NCI-H2171 treated with DMSO at 0.1 percent for 48 hours (cell line): ENCODE measurements around the gene RAB28.

Experiments
- DNase-seq: peaks from one replicate; lab custom pipeline; 2025; lab: John Stamatoyannopoulos, UW

RAB28 gene

DNA sequence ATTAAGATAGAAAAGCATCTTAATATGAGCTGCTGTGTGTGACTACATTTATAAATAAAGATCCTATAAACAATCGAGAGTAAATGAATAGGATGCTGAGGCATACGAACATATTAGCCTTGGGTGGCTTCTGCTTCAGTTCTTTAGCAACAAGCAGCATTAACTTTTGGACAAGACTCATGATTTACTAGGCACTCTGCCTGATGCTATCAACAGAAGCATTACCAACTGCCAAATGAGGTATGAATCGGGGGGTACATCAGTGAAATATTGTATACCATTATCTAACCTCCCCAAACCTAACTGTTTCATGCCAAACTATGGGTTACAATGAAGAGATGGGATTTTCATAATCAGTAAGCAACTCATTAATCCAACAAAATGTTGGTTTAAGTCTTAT lies 113.1 kb downstream of the RAB28 start:
- no peak for DNase-seq

DNA sequence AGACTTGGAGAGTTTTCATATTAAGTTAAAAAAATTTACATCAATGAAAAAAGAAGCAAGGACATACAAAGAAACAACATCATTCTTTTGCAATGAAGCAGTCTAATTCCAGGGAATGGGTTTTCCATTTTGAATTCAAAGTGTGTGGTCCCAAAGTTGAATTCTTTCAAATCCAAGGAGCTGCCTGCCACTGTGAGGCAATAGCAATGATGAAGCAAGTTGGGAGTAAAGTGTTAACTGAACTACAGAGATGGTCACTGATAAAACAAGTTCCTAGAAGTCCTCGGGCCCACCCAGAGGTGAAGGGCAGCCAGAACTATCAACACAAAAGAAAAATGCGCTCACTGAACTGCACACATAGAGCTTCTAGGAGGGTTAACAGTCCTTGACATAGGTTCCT lies 115.9 kb downstream of the RAB28 start:
- no peak for DNase-seq

GRCh38 chr4:13367691-13368090 lies 116.4 kb downstream of the RAB28 start:
- DNase-seq: no peak

GRCh38 chr4:13367244-13367643 lies 116.9 kb downstream of the RAB28 start:
- no peak for DNase-seq

DNA sequence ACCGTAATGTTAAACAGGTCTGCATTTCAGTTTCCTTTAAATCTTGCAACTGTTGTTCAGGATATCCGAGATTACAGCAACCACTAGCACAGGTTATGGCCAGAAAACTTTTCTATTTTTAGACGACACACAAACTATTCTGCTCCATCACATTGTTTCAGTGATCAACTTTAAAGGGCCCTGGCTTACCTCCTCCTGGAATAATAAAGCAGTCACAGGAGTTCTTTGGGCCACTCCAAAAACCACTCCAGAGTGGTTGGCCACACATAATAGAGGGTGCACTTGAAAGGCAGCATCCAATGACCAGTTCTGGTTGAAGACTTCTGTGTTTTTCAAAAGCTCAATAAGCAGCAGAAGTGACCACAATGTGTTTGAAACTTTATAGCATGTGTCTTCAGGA lies 118.9 kb downstream of the RAB28 start:
- no peak for DNase-seq

GRCh38 chr4:13364653-13365052 lies 119.5 kb downstream of the RAB28 start:
- no peak for DNase-seq

DNA sequence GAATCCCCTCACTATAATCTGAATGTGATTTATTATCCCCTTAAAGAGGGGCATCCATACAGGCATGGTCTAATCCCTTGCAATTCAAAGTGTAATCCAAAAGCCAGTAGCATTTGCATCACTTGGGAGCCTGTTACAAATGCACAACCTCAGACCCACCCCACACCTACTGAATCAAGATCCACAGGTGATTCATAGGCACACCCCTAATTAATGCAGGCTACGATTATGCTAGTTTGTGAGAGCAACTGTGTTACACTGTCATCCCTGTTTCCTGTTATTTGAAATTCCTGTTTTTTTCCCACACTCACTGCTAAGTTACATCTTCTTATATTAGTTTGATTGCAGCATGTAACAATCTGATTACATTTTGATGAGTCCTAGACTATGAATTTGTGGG lies 120.0 kb downstream of the RAB28 start:
- DNase-seq: no peak

DNA sequence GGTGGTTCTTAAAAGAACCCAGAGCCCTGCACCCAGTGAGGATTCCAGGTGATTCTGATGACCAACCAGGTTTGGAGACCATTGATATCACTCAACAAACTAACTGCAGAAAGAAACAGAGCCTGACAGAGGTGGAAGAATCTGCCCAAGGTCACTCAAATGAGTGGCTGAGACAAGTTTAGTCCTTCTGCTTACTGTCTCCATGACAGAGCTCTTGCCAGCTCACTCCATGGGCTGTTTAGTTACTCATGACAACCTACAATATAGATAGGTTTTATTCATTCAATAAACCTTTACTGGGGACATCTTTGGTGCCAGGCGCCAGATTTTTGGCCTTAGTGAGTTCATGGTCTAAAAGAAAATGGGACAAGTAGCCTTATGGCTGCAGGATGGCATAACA lies 124.3 kb downstream of the RAB28 start:
- no peak for DNase-seq

- DNase-seq: no peak
These were observed 128.8 kb downstream of the RAB28 start for GRCh38 chr4:13355111-13355880.

- no peak for DNase-seq
These were observed 135.0 kb downstream of the RAB28 start for GRCh38 chr4:13349096-13349495.

- DNase-seq: no peak
These were observed 135.9 kb downstream of the RAB28 start for GRCh38 chr4:13348216-13348615.

DNA sequence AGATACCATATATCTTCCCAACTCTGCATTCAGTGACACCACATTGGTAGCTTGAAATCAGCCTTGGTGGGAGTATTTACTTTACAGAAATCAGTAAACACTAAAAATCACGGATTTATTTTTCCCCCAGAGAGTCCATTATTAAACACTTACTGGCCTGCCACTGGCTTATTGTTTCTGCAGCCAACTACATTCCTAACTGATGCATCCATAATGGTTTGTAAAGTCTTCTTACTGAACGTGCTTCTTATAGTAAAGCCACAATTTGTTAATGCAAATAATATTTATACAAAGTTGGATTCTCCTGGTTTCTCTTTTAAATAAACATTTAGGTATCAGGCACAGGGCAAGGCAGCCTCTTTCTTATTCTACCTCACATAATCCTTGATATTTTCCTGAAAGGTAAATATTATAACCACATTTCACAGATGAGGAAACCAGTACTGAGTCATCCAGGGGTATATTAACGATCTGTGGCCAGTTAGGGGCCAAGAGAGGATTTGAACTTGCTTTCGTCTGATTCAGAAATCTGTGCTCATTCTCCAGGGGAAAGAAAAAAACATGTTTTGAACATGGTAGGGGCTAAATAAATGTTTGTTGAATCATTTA lies 136.5 kb downstream of the RAB28 start:
- no peak for DNase-seq

DNA sequence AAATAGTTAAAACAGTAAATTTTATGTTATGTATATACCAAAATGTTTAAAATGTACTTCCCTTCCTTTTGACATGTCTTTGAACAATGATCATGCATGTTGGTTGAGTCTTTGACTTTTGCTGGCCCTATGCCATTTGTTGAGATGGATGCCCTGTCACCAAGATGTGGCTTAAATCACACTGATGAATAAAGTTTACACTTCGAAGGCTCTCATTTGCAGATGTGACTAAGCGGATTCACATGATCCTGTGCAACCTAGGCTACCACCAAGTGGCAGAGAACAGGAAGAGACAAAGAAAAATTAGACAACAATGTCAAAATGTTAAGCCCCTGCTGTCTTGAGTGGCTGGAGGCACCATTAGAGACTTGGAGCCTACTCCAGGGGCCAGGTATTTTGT lies 139.9 kb downstream of the RAB28 start:
- DNase-seq: no peak

DNA sequence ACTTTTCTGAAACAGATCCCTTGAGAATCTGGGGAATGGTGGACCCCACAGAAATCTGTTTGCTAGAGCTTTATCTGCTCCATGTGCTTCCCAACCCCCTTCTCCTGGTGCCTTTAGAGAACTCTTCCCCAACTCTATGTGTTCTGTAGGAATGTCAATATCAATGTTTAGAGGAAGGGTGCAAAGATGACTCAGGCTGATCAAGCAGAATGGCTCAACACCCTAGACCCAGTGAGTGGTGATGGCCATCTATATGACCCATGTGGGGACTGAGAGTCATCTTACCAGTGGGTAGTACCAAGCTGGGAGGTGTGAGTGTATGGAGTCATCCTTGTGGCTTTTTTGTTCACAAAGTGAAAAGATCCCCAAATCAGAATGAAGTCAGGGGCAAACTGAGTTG lies 143.5 kb downstream of the RAB28 start:
- DNase-seq: no peak

- DNase-seq: no peak
These were observed 152.3 kb downstream of the RAB28 start for GRCh38 chr4:13331827-13332226.

DNA sequence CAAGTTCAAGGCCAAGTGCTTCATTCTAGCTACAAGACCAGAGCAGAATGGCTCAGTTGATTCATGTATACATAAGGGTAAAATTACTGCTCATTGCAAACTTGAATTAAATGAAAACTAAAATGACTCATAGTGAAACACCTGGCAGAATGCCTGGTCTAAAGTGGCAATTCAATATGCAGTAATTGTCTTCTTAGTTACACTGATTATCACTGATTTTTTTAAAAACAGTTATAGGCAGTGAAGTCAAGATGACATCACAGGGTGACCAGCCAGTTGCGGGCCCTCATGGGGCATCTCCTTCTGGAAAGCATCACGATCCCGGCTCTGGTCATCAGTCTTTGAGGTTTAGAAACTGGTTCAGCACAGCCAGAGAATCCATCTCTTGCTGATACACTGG lies 154.2 kb downstream of the RAB28 start:
- DNase-seq: no peak

- DNase-seq: no peak
These were observed 154.7 kb downstream of the RAB28 start for GRCh38 chr4:13329340-13329850.

DNA sequence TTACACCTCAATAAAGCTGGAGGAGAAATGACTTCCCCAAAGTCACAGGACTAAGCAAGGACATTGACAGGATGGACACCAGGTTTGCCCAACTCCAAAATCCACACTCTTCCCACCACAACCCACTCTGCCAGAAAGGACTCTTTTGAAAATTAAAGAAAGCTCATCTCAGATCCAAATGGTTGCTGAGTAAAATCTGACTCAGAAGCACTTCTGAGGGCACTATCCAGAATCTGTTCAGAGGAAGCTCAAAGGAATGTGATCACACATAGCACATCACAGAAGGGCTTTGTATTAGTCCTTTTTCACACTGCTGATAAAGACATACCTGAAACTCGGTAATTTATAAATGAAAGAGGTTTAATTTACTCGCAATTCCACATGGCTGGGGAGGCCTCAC lies 155.5 kb downstream of the RAB28 start:
- DNase-seq: no peak

DNA sequence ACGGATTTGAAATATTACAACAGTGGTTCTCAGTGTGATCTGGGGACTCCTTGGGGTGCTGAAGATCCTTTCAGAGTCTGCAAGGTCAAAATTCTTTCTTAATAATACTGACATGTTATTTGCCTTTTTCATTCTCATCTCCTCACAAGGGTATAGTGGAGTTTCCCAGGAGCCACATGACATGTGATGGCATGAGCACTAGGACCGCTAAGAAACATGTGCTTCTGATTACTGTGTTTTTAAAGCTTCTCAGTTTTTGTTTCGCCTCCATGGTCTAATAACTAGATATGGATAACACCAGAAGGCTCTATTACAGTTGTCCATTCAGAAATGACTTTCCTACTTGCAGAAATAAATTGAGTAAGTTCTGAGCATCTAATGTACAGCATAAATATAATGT lies 156.1 kb downstream of the RAB28 start:
- DNase-seq: no peak

- no peak for DNase-seq
These were observed 158.4 kb downstream of the RAB28 start for GRCh38 chr4:13325744-13326143.

- DNase-seq: no peak
These were observed 160.2 kb downstream of the RAB28 start for GRCh38 chr4:13323921-13324320.

- DNase-seq: no peak
These were observed 161.4 kb downstream of the RAB28 start for GRCh38 chr4:13322681-13323101.
